ENCODE measurements around the gene KCNJ12.
"Not testable (repeated sequence)": the region's sequence is repeated elsewhere in the genome, so short reads cannot be mapped to it uniquely, and the experiment has no call there.

Gene KCNJ12

GRCh38 chr17:21339011-21339410 lies 37.1 kb upstream of the KCNJ12 start:
- H3K27ac ChIP-seq, result no peak overlapping the region
- H3K9ac ChIP-seq, result no peak overlapping the region
- no peaks in the 10 kb centered on the region for H3K36me3 ChIP-seq (ENCODE audit: insufficient read depth)
- no peak overlapping the region for H2AFZ ChIP-seq (ENCODE audit: low read depth)
- H4K20me1 ChIP-seq (ENCODE audit: insufficient read depth), result no peaks in the 10 kb centered on the region
- H3K4me1 ChIP-seq (ENCODE audit: low read depth, poor library complexity, severe bottlenecking), result no peaks in the 10 kb centered on the region
- no peak for TF ChIP-seq CTCF (conservative IDR thresholded peaks at IDR 0.05; ENCODE audit: low read depth, low read length)
- no peaks in the 10 kb centered on the region for H3K79me2 ChIP-seq (ENCODE audit: insufficient read depth, low read depth)
- H3K4me2 ChIP-seq, result no peak overlapping the region
- H3K27me3 ChIP-seq (ENCODE audit: insufficient read depth, low read depth), result no peaks in the 10 kb centered on the region
- no peak overlapping the region for H3K4me3 ChIP-seq (IDR thresholded peaks at IDR 0.05; ENCODE audit: insufficient read depth, low read depth, low read length)

DNA sequence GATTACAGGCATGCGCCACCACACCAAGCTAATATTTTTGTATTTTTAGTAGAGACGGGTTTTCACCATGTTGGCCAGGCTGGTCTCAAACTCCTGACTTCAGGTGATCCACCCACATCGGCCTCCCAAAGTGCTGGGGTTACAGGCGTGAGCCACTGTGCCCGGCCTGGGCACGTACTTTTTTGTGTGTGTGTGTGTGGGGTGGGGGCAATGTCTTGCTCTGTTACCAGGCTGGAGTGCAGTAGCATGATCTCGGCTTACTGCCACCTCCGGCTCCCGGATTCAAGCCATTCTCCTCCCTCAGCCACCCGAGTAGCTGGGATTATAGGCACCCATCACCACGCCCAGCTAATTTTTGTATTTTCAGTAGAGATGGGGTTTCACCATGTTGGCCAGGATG lies 36.6 kb upstream of the KCNJ12 start:
- not testable (repeated sequence) for H3K36me3 ChIP-seq (ENCODE audit: insufficient read depth); H3K27me3 ChIP-seq (ENCODE audit: insufficient read depth, low read depth); H3K9ac ChIP-seq; H3K27ac ChIP-seq; H3K4me1 ChIP-seq (ENCODE audit: low read depth, poor library complexity, severe bottlenecking); H4K20me1 ChIP-seq (ENCODE audit: insufficient read depth); H3K4me2 ChIP-seq; H3K4me3 ChIP-seq (IDR thresholded peaks at IDR 0.05; ENCODE audit: insufficient read depth, low read depth, low read length); H2AFZ ChIP-seq (ENCODE audit: low read depth); H3K79me2 ChIP-seq (ENCODE audit: insufficient read depth, low read depth)

DNA sequence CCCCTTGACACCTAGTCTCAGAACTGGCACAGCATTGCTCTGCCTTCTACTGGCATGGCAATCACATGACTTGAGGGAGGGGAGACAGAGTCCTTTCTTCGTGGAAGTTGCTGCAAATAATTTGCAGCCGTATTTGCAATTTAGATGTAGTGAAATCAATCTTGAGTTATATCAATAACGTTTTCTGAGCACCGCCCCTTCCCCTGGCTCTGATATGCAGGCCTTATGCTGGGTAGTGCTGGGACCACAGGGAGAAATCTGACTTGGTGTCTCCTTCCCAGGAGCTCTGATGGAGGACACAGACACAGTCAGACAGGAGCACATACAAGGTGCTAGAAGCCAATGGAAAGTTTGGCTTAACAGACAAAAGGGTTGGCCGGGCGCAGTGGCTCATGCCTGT lies 35.8 kb upstream of the KCNJ12 start:
- not testable (repeated sequence) for H3K27ac ChIP-seq; H3K27me3 ChIP-seq (ENCODE audit: insufficient read depth, low read depth); H3K4me2 ChIP-seq; H3K4me1 ChIP-seq (ENCODE audit: low read depth, poor library complexity, severe bottlenecking); H4K20me1 ChIP-seq (ENCODE audit: insufficient read depth); H3K9ac ChIP-seq; H2AFZ ChIP-seq (ENCODE audit: low read depth); H3K79me2 ChIP-seq (ENCODE audit: insufficient read depth, low read depth); H3K36me3 ChIP-seq (ENCODE audit: insufficient read depth); H3K4me3 ChIP-seq (IDR thresholded peaks at IDR 0.05; ENCODE audit: insufficient read depth, low read depth, low read length)

DNA sequence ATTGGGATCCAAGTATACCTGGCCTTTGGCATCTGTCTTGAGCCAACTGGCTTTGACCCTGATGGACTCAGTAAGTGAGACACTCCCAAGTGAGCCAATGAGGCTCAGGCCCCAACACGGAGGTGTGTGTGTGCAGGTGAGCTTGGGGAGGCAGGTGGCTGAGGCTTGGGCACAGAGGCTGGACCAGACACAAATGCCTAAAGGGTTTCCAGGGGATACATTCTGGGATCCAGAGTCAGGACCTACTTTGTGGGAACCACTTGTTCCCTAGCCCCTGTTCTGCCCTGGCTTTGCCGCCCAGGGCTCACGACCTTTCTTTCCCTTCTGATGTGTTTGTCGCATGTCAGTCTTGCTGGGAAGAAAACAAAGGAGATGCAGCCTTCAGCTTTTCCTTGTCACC lies 34.9 kb upstream of the KCNJ12 start:
- H3K79me2 ChIP-seq (ENCODE audit: insufficient read depth, low read depth); H3K4me3 ChIP-seq (IDR thresholded peaks at IDR 0.05; ENCODE audit: insufficient read depth, low read depth, low read length); H3K4me2 ChIP-seq; H4K20me1 ChIP-seq (ENCODE audit: insufficient read depth); H3K36me3 ChIP-seq (ENCODE audit: insufficient read depth); H3K9ac ChIP-seq; H2AFZ ChIP-seq (ENCODE audit: low read depth); H3K4me1 ChIP-seq (ENCODE audit: low read depth, poor library complexity, severe bottlenecking); H3K27me3 ChIP-seq (ENCODE audit: insufficient read depth, low read depth); H3K27ac ChIP-seq: not testable (repeated sequence)

- not testable (repeated sequence) for H3K4me2 ChIP-seq; H3K4me3 ChIP-seq (IDR thresholded peaks at IDR 0.05; ENCODE audit: insufficient read depth, low read depth, low read length)
These were observed 34.1 kb upstream of the KCNJ12 start for GRCh38 chr17:21341925-21342540.

GRCh38 chr17:21343061-21343949 lies 32.9 kb upstream of the KCNJ12 start:
- H3K27me3 ChIP-seq (ENCODE audit: insufficient read depth, low read depth); H3K27ac ChIP-seq; H3K4me2 ChIP-seq; H3K9ac ChIP-seq; H3K36me3 ChIP-seq (ENCODE audit: insufficient read depth); H3K79me2 ChIP-seq (ENCODE audit: insufficient read depth, low read depth); H3K4me3 ChIP-seq (IDR thresholded peaks at IDR 0.05; ENCODE audit: insufficient read depth, low read depth, low read length); H4K20me1 ChIP-seq (ENCODE audit: insufficient read depth); H2AFZ ChIP-seq (ENCODE audit: low read depth): not testable (repeated sequence)
- peaks cover 15% of the 10 kb centered on the region for H3K4me1 ChIP-seq (ENCODE audit: low read depth, poor library complexity, severe bottlenecking)

More at GRCh38 chr17:21341925-21342540, 34.1 kb upstream of the KCNJ12 start:
- not testable (repeated sequence) for H2AFZ ChIP-seq (ENCODE audit: low read depth); H3K36me3 ChIP-seq (ENCODE audit: insufficient read depth); H3K79me2 ChIP-seq (ENCODE audit: insufficient read depth, low read depth); H3K9ac ChIP-seq; H3K27ac ChIP-seq; H3K27me3 ChIP-seq (ENCODE audit: insufficient read depth, low read depth); H4K20me1 ChIP-seq (ENCODE audit: insufficient read depth)
- H3K4me1 ChIP-seq (ENCODE audit: low read depth, poor library complexity, severe bottlenecking), result peaks cover 11% of the 10 kb centered on the region

DNA sequence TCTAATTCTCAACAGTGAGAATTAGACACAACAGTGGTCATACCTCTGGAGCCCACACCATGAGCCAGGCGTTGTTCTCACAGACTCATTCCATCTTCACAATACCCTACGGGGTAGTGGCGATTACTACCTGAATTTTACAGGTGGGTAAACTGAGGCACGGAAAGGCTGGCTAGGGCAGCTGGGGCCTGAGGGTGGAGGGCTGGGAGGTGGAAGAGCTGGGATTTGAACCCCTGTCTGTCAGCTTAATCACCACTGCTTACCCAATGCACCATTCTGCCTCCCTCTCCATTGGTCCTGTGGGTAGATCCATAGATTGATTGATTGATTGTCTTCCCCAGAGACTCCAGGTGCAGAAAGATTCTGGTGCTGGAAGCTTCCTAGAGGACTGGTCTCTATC lies 31.4 kb upstream of the KCNJ12 start:
- not testable (repeated sequence) for H3K79me2 ChIP-seq (ENCODE audit: insufficient read depth, low read depth); H3K4me3 ChIP-seq (IDR thresholded peaks at IDR 0.05; ENCODE audit: insufficient read depth, low read depth, low read length); H3K27ac ChIP-seq; H3K4me2 ChIP-seq; H3K27me3 ChIP-seq (ENCODE audit: insufficient read depth, low read depth); H3K36me3 ChIP-seq (ENCODE audit: insufficient read depth); H2AFZ ChIP-seq (ENCODE audit: low read depth); H3K9ac ChIP-seq; H4K20me1 ChIP-seq (ENCODE audit: insufficient read depth)
- H3K4me1 ChIP-seq (ENCODE audit: low read depth, poor library complexity, severe bottlenecking), result peaks cover 22% of the 10 kb centered on the region

Data from KMS-11 (cell line).